Measurements from ENCODE around the gene CRHR1.

Gene CRHR1

DNA sequence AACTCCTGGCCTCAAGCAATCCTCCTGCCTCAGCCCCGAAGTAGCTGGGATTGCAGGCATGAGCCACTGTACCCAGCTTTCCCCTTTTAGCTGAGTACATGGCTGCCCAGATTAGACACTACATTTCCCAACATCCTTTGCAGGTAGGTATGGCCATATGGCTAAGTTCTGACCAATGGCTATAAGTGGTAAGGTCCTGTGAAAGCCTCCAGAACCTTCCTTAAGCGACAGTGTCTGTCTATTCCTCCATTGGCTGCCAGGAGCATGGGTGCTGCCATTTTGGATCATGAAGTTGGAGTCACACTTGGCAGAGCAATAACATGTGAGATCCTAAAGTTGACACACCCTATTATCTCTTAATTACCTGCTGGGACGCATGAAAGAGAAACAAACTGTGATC lies 24.4 kb upstream of the CRHR1 start:
- Histone ChIP-seq H2AK5ac (ENCODE audit: low read length) (no peak overlapping the region), H3K36me3 (ENCODE audit: control insufficient read depth, insufficient read depth, low read length) (no peaks in the 10 kb centered on the region), H3K4ac (ENCODE audit: low read depth, low read length) (no peak overlapping the region), H3K23ac (ENCODE audit: low read length) (no peak overlapping the region), H3K56ac (ENCODE audit: low read length) (no peak overlapping the region), H3K79me1 (ENCODE audit: low read length) (no peaks in the 10 kb centered on the region), H2BK5ac (ENCODE audit: low read length) (no peak overlapping the region), H3K4me2 (ENCODE audit: low read length) (no peak overlapping the region), H3K27ac (ENCODE audit: low read depth, low read length) (no peak overlapping the region), H3K27me3 (ENCODE audit: insufficient read depth, low read length, poor library complexity) (no peaks in the 10 kb centered on the region), H2BK120ac (ENCODE audit: low read depth, low read length) (no peak overlapping the region), H2BK15ac (replicated peaks; ENCODE audit: low read depth) (no peak overlapping the region), H3K79me2 (ENCODE audit: control insufficient read depth, insufficient read depth, low read length) (no peaks in the 10 kb centered on the region), H4K5ac (ENCODE audit: low read length) (no peak overlapping the region), H3K9ac (ENCODE audit: low read length) (no peak overlapping the region), H3K18ac (ENCODE audit: low read length) (no peak overlapping the region), H3K4me1 (ENCODE audit: control insufficient read depth, low read depth, low read length) (no peaks in the 10 kb centered on the region), H4K8ac (ENCODE audit: low read depth, low read length) (no peak overlapping the region), H3K4me3 (ENCODE audit: low read length) (no peak overlapping the region)
- DNase-seq = peak; percentile 64
- no CpG with 5 or more reads among the region's 3 CpGs for WGBS (ENCODE audit: extremely low coverage, insufficient coverage, low lambda C conversion rate)

DNA sequence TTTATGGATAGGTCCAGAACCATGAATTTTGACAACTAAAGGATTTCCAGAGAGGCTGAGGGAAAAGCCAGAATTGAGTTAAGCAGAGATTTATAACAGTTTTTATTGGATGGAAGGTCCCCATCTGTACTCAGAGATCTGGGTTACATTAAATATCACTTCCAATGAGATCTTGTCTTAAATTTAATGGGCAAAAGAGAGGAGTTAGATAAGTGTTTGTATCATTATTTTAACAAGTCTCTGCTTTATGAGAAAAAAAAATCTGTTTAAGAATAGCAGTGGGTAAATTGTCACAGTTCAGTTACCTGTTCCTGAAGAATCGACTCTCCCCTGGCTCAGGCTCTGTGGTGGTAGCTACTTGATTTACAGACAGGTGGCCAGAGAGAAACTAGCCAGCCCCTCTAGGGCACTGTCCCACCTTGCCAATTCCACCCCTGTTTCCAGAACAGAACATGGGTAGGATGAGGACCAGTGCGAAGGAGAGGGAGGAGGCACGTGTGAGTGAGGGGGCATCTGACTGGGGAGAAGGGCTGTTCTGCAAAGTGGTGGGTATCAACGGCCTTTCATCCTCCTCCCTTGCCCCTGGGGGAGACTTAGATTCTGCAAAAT lies 22.1 kb upstream of the CRHR1 start:
- no peak overlapping the region for H3K4me2 ChIP-seq (ENCODE audit: low read length)
- no peaks in the 10 kb centered on the region for H3K4me1 ChIP-seq (ENCODE audit: control insufficient read depth, low read depth, low read length)
- no peak overlapping the region for H4K8ac ChIP-seq (ENCODE audit: low read depth, low read length)
- no peak overlapping the region for H3K4me3 ChIP-seq (ENCODE audit: low read length)
- no peaks in the 10 kb centered on the region for H3K79me2 ChIP-seq (ENCODE audit: control insufficient read depth, insufficient read depth, low read length)
- no peak overlapping the region for H3K9ac ChIP-seq (ENCODE audit: low read length)
- H3K27ac ChIP-seq (ENCODE audit: low read depth, low read length) = no peak overlapping the region
- H2AK5ac ChIP-seq (ENCODE audit: low read length) = no peak overlapping the region
- no peak overlapping the region for H4K5ac ChIP-seq (ENCODE audit: low read length)
- no peak overlapping the region for H2BK120ac ChIP-seq (ENCODE audit: low read depth, low read length)
- no peak overlapping the region for H2BK5ac ChIP-seq (ENCODE audit: low read length)
- no peaks in the 10 kb centered on the region for H3K79me1 ChIP-seq (ENCODE audit: low read length)
- no peak overlapping the region for H3K23ac ChIP-seq (ENCODE audit: low read length)
- H2BK15ac ChIP-seq (replicated peaks; ENCODE audit: low read depth) = no peak overlapping the region
- no peaks in the 10 kb centered on the region for H3K36me3 ChIP-seq (ENCODE audit: control insufficient read depth, insufficient read depth, low read length)
- H3K56ac ChIP-seq (ENCODE audit: low read length) = no peak overlapping the region
- H3K18ac ChIP-seq (ENCODE audit: low read length) = no peak overlapping the region
- no peak for DNase-seq
- no peaks in the 10 kb centered on the region for H3K27me3 ChIP-seq (ENCODE audit: insufficient read depth, low read length, poor library complexity)
- H3K4ac ChIP-seq (ENCODE audit: low read depth, low read length) = no peak overlapping the region
- no CpG with 5 or more reads among the region's 4 CpGs for WGBS (ENCODE audit: extremely low coverage, insufficient coverage, low lambda C conversion rate)

DNA sequence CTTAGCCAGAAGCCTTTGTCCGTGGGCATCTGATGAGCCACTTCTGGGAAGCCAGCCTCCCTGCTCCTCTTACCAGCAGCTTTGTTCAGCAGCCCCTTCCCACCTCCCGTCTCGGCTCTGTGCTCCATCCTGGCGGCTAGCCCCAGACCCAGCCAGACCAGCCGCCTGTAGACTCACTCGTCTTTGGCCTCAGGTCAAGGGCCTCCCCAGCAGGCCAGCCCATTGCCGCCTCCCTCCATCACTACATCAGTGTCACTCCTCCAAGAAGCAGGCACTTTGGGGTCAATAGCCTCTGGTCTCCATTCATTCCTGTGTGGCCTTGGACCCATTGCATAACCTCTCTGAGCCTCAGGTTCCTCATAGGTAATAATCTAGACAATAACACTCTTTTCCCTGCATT lies 20.9 kb upstream of the CRHR1 start:
- Histone ChIP-seq H3K56ac (ENCODE audit: low read length) (no peak overlapping the region), H3K4me3 (ENCODE audit: low read length) (no peak overlapping the region), H2BK5ac (ENCODE audit: low read length) (no peak overlapping the region), H3K4ac (ENCODE audit: low read depth, low read length) (no peak overlapping the region), H3K36me3 (ENCODE audit: control insufficient read depth, insufficient read depth, low read length) (no peaks in the 10 kb centered on the region), H3K4me2 (ENCODE audit: low read length) (no peak overlapping the region), H4K8ac (ENCODE audit: low read depth, low read length) (no peak overlapping the region), H2BK15ac (replicated peaks; ENCODE audit: low read depth) (no peak overlapping the region), H3K27me3 (ENCODE audit: insufficient read depth, low read length, poor library complexity) (no peaks in the 10 kb centered on the region), H3K9ac (ENCODE audit: low read length) (no peak overlapping the region), H2AK5ac (ENCODE audit: low read length) (no peak overlapping the region), H3K4me1 (ENCODE audit: control insufficient read depth, low read depth, low read length) (no peaks in the 10 kb centered on the region), H3K18ac (ENCODE audit: low read length) (no peak overlapping the region), H3K27ac (ENCODE audit: low read depth, low read length) (no peak overlapping the region), H3K23ac (ENCODE audit: low read length) (no peak overlapping the region), H3K79me1 (ENCODE audit: low read length) (no peaks in the 10 kb centered on the region), H2BK120ac (ENCODE audit: low read depth, low read length) (no peak overlapping the region), H3K79me2 (ENCODE audit: control insufficient read depth, insufficient read depth, low read length) (no peaks in the 10 kb centered on the region), H4K5ac (ENCODE audit: low read length) (no peak overlapping the region)
- no CpG with 5 or more reads among the region's 7 CpGs for WGBS (ENCODE audit: extremely low coverage, insufficient coverage, low lambda C conversion rate)
- no peak for DNase-seq

DNA sequence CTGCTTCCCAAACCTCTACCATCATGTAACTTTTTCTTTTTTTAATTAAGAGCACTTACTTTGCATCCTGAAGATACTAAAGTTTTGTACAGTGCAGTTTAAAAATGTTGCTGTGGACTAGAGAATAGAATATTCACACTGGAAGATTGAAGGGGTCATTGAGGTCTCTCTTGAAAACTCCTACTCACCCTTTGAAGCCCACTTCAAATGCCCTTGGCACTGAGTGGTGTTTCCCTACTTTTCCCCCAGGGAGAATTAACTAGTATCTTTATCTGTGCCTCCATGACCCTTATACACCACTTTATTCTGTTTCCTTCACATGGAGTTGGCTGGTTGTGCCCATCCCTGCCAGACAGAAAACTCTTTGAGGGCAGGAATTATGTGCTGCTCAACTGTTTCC lies 19.6 kb upstream of the CRHR1 start:
- Histone ChIP-seq H3K56ac (ENCODE audit: low read length) (no peak overlapping the region), H4K5ac (ENCODE audit: low read length) (no peak overlapping the region), H3K27me3 (ENCODE audit: insufficient read depth, low read length, poor library complexity) (no peaks in the 10 kb centered on the region), H2BK15ac (replicated peaks; ENCODE audit: low read depth) (no peak overlapping the region), H3K36me3 (ENCODE audit: control insufficient read depth, insufficient read depth, low read length) (no peaks in the 10 kb centered on the region), H4K8ac (ENCODE audit: low read depth, low read length) (no peak overlapping the region), H3K27ac (ENCODE audit: low read depth, low read length) (no peak overlapping the region), H3K4me3 (ENCODE audit: low read length) (no peak overlapping the region), H3K18ac (ENCODE audit: low read length) (no peak overlapping the region), H3K23ac (ENCODE audit: low read length) (no peak overlapping the region), H2BK5ac (ENCODE audit: low read length) (no peak overlapping the region), H3K79me1 (ENCODE audit: low read length) (no peaks in the 10 kb centered on the region), H3K4me1 (ENCODE audit: control insufficient read depth, low read depth, low read length) (no peaks in the 10 kb centered on the region), H2AK5ac (ENCODE audit: low read length) (no peak overlapping the region), H3K4me2 (ENCODE audit: low read length) (no peak overlapping the region), H3K79me2 (ENCODE audit: control insufficient read depth, insufficient read depth, low read length) (no peaks in the 10 kb centered on the region), H3K4ac (ENCODE audit: low read depth, low read length) (no peak overlapping the region), H3K9ac (ENCODE audit: low read length) (no peak overlapping the region), H2BK120ac (ENCODE audit: low read depth, low read length) (no peak overlapping the region)
- DNase-seq = no peak

DNA sequence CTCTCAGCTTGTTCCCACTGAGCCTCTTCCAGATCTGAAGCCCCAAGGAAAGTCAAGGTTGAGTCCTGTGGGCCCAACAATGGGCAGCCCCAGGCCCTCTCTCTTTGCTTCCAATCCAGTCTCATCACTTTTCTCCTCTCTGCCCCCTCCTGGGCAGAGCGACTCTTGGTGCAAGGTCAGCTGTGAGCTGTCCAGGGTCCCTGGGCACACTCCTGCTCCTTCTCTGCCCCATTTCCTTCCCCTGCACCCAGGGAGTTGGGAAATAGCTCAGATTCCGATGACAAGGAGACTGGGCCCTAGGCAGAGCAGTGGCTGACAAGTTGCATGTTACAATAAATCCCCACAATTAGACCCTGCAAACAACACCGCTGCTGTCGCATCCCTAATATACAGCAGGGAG lies 16.1 kb upstream of the CRHR1 start:
- Histone ChIP-seq H3K27me3 (ENCODE audit: insufficient read depth, low read length, poor library complexity) (no peaks in the 10 kb centered on the region), H3K79me1 (ENCODE audit: low read length) (no peaks in the 10 kb centered on the region), H3K4me1 (ENCODE audit: control insufficient read depth, low read depth, low read length) (peaks cover 7% of the 10 kb centered on the region), H3K4me2 (ENCODE audit: low read length) (no peak overlapping the region), H3K4ac (ENCODE audit: low read depth, low read length) (no peak overlapping the region), H3K9ac (ENCODE audit: low read length) (no peak overlapping the region), H3K56ac (ENCODE audit: low read length) (no peak overlapping the region), H3K27ac (ENCODE audit: low read depth, low read length) (no peak overlapping the region), H2BK5ac (ENCODE audit: low read length) (no peak overlapping the region), H3K23ac (ENCODE audit: low read length) (no peak overlapping the region), H3K36me3 (ENCODE audit: control insufficient read depth, insufficient read depth, low read length) (no peaks in the 10 kb centered on the region), H4K8ac (ENCODE audit: low read depth, low read length) (no peak overlapping the region), H2BK120ac (ENCODE audit: low read depth, low read length) (no peak overlapping the region), H3K18ac (ENCODE audit: low read length) (no peak overlapping the region), H4K5ac (ENCODE audit: low read length) (no peak overlapping the region), H2AK5ac (ENCODE audit: low read length) (no peak overlapping the region), H3K4me3 (ENCODE audit: low read length) (no peak overlapping the region), H3K79me2 (ENCODE audit: control insufficient read depth, insufficient read depth, low read length) (no peaks in the 10 kb centered on the region), H2BK15ac (replicated peaks; ENCODE audit: low read depth) (no peak overlapping the region)
- no CpG with 5 or more reads among the region's 4 CpGs for WGBS (ENCODE audit: extremely low coverage, insufficient coverage, low lambda C conversion rate)
- DNase-seq = peak; percentile 85

DNA sequence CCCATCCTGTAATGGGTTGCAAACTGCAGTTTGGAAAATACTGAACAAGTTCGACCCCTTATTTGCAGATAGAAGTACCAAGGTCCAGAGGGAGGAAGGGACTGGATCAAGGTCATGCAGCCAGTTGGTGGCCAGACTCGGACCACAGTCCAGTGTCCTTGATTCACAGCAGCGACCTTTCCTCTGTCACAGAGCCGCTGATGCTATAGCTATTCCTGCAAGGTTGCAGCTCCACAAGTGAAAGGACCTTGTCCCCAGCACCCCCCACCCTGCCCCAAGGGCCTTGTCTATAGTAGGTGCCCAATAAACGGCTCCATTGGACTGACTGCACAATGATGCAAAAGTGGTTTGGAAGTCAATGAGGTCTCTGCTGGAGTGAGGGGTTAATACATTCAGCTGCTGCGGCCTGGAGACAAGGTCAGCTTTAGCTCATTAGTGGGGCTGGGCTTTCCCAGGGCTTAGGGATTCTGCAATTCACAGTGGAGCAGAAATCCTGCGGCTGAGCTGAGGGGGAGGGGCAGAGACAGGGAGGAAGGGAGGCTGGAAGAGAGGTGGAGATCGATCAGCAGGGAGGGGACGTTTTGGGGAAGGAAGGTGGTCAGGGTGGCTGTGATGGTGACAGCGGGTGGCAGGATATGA lies 13.4 kb upstream of the CRHR1 start:
- Histone ChIP-seq H3K4me1 (ENCODE audit: control insufficient read depth, low read depth, low read length) (peaks cover 7% of the 10 kb centered on the region), H2BK15ac (replicated peaks; ENCODE audit: low read depth) (no peak overlapping the region), H3K18ac (ENCODE audit: low read length) (no peak overlapping the region), H2BK120ac (ENCODE audit: low read depth, low read length) (no peak overlapping the region), H3K79me1 (ENCODE audit: low read length) (no peaks in the 10 kb centered on the region), H3K4me3 (ENCODE audit: low read length) (no peak overlapping the region), H3K36me3 (ENCODE audit: control insufficient read depth, insufficient read depth, low read length) (no peaks in the 10 kb centered on the region), H3K4ac (ENCODE audit: low read depth, low read length) (no peak overlapping the region), H3K4me2 (ENCODE audit: low read length) (no peak overlapping the region), H3K9ac (ENCODE audit: low read length) (no peak overlapping the region), H4K8ac (ENCODE audit: low read depth, low read length) (no peak overlapping the region), H4K5ac (ENCODE audit: low read length) (no peak overlapping the region), H2BK5ac (ENCODE audit: low read length) (no peak overlapping the region), H3K27me3 (ENCODE audit: insufficient read depth, low read length, poor library complexity) (no peaks in the 10 kb centered on the region), H3K27ac (ENCODE audit: low read depth, low read length) (no peak overlapping the region), H3K23ac (ENCODE audit: low read length) (no peak overlapping the region), H3K79me2 (ENCODE audit: control insufficient read depth, insufficient read depth, low read length) (no peaks in the 10 kb centered on the region), H3K56ac (ENCODE audit: low read length) (no peak overlapping the region), H2AK5ac (ENCODE audit: low read length) (no peak overlapping the region)
- DNase-seq = peak; percentile 71
- no CpG with 5 or more reads among the region's 10 CpGs for WGBS (ENCODE audit: extremely low coverage, insufficient coverage, low lambda C conversion rate)
